ENCODE data around the gene TSPAN3. TPM values are rescaled to one million over a fixed set of nuclear protein-coding genes. Genes with fewer than 3 reads are reported as not detected.

TSPAN3 gene
- total RNA-seq, 1 experiment from 2014 or later = 84.9 TPM

GRCh38 chr15:77044228-77045042 is 26.5 kb downstream of the TSPAN3 start:
- ChIA-PET CTCF (interaction anchor here (1.5 to 2.5 kb wide), 2 partner anchors 9 to 14 kb away, joined by 4 to 14 read pairs; no protein-coding TSS in a partner anchor), POLR2A (no interaction called here)
- Mint-ChIP-seq H3K27ac (no peak overlapping the region), H3K36me3 (peaks cover 30% of the 10 kb centered on the region), H3K4me1 (no peaks in the 10 kb centered on the region), H3K27me3 (ENCODE audit: low read depth) (no peaks in the 10 kb centered on the region), H3K4me3 (no peak overlapping the region), H3K9me3 (no peaks in the 10 kb centered on the region)
- ATAC-seq (no peak), DNase-seq (ENCODE audit: low spot score) (no peak)
- TF ChIP-seq CREM (CRISPR knock-in tag; IDR thresholded peaks at IDR 0.05) (no peak), ZNF138 (CRISPR knock-in tag; conservative IDR thresholded peaks at IDR 0.05) (no peak), ZSCAN18 (CRISPR knock-in tag; IDR thresholded peaks at IDR 0.05) (no peak), ATF1 (CRISPR knock-in tag; IDR thresholded peaks at IDR 0.05) (no peak), HMGXB4 (CRISPR knock-in tag; IDR thresholded peaks at IDR 0.05) (no peak), NFYB (CRISPR knock-in tag; conservative IDR thresholded peaks at IDR 0.05; ENCODE audit: low read depth) (no peak), ARID4B (CRISPR knock-in tag; IDR thresholded peaks at IDR 0.05; ENCODE audit: borderline replicate concordance) (no peak), JUN (CRISPR knock-in tag; IDR thresholded peaks at IDR 0.05) (no peak), STAT6 (CRISPR knock-in tag; conservative IDR thresholded peaks at IDR 0.05; ENCODE audit: low read depth) (no peak), EMX1 (CRISPR knock-in tag; IDR thresholded peaks at IDR 0.05) (no peak), CBFB (CRISPR knock-in tag; IDR thresholded peaks at IDR 0.05; ENCODE audit: low read depth) (no peak), ZNF423 (CRISPR knock-in tag; IDR thresholded peaks at IDR 0.05) (no peak), NR3C1 (CRISPR knock-in tag; conservative IDR thresholded peaks at IDR 0.05; ENCODE audit: low read depth) (no peak), RORB (CRISPR knock-in tag; IDR thresholded peaks at IDR 0.05) (no peak), NR1H2 (CRISPR knock-in tag; IDR thresholded peaks at IDR 0.05) (no peak), TP53 (CRISPR knock-in tag; IDR thresholded peaks at IDR 0.05) (no peak)
- TF ChIP-seq, protein P1, sequence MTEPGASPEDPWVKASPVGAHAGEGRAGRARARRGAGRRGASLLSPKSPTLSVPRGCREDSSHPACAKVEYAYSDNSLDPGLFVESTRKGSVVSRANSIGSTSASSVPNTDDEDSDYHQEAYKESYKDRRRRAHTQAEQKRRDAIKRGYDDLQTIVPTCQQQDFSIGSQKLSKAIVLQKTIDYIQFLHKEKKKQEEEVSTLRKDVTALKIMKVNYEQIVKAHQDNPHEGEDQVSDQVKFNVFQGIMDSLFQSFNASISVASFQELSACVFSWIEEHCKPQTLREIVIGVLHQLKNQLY (CRISPR knock-in tag; IDR thresholded peaks at IDR 0.05) = no peak
- TF ChIP-seq, protein P2, sequence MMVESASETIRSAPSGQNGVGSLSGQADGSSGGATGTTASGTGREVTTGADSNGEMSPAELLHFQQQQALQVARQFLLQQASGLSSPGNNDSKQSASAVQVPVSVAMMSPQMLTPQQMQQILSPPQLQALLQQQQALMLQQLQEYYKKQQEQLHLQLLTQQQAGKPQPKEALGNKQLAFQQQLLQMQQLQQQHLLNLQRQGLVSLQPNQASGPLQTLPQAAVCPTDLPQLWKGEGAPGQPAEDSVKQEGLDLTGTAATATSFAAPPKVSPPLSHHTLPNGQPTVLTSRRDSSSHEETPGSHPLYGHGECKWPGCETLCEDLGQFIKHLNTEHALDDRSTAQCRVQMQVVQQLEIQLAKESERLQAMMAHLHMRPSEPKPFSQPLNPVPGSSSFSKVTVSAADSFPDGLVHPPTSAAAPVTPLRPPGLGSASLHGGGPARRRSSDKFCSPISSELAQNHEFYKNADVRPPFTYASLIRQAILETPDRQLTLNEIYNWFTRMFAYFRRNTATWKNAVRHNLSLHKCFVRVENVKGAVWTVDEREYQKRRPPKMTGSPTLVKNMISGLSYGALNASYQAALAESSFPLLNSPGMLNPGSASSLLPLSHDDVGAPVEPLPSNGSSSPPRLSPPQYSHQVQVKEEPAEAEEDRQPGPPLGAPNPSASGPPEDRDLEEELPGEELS (CRISPR knock-in tag; IDR thresholded peaks at IDR 0.05) = no peak
- TF ChIP-seq, protein P3, sequence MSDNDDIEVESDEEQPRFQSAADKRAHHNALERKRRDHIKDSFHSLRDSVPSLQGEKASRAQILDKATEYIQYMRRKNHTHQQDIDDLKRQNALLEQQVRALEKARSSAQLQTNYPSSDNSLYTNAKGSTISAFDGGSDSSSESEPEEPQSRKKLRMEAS (CRISPR knock-in tag; IDR thresholded peaks at IDR 0.05) = no peak

All from WTC11 (cell line).